ENCODE data around the gene SOX8.

DNA sequence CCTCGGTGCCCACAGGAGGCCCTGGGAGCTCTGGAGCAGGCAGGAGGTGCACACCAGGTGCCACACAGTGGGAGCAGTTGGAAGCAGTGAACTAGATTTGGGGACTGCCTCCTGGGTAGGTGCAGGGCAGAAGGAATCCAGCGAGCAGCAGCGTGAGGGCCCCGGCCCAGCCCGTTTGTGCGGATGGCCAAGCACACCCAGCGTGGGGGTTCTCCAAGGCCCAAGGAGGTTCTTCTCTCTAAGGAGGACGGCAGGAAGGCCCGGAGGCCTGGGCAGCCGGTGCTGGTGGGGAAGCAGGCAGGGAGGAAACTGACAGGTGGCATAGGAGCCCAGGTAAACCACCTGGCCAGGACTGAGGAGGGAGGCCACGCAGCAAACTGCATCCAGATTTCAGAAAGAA, 17.0 kb downstream of the SOX8 start:
- TF ChIP-seq CTCF (IDR thresholded peaks at IDR 0.05) (no peak), POLR2A (IDR thresholded peaks at IDR 0.05) (no peak)
